ENCODE data around the gene RALGAPA2. TPM values are rescaled to one million over a fixed set of nuclear protein-coding genes. Genes with fewer than 3 reads are reported as not detected.
"Not testable (repeated sequence)": the region's sequence is repeated elsewhere in the genome, so short reads cannot be mapped to it uniquely, and the experiment has no call there.

Gene RALGAPA2
- total RNA-seq, 1 experiment from 2014 or later = 9.8 TPM

DNA sequence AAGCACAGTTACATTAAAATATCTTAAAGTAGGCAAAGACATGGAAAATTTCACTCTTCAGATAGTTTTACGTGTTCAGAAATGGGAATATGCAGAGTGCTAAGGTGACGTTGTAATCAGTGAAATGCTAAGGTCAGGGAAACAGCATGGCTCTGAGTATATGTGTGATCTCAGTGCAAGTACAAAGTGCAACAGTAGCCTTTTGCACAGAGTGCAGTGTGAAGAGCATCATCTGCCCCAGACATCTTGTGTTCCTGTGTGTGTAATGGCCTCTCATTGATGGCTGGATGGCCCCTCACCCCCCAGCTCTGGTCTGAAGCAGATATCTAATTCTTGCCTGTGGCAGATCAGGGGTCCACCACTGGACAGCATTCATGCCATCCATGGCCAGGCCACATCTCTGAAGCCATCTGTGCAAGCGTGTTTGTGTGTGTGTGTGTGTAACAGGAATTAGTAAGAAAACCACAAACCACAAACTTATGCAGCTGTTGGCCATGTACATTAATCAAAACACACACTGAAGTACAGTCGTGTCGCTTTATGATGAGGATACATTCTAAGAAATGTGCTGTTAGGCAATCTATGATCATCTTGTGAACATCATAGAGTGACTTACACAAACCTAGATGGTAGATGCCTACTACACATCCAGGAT, 165.1 kb downstream of the RALGAPA2 start:
- Mint-ChIP-seq H3K4me3 (ENCODE audit: unreplicated experiment) (no peak overlapping the region), H3K27ac (ENCODE audit: low read depth, unreplicated experiment) (no peak overlapping the region), H3K36me3 (ENCODE audit: insufficient read depth, unreplicated experiment) (peaks cover 29% of the 10 kb centered on the region), H3K9me3 (ENCODE audit: unreplicated experiment) (no peaks in the 10 kb centered on the region), H3K4me1 (ENCODE audit: insufficient read depth, unreplicated experiment) (peaks cover 25% of the 10 kb centered on the region), H3K27me3 (ENCODE audit: insufficient read depth, unreplicated experiment) (no peaks in the 10 kb centered on the region)
- intact Hi-C loops (cut with micrococcal nuclease) = loop anchor here (5.0 kb wide), 1 partner anchor 60 kb away; no protein-coding TSS in a partner anchor
- CTCF ChIA-PET = interaction anchor here (0.6 to 1.4 kb wide), 5 partner anchors 13 to 464 kb away, joined by 3 read pairs; no protein-coding TSS in a partner anchor
- DNase-seq (ENCODE audit: unreplicated experiment) = peak; percentile 38
- TF ChIP-seq, protein P1, sequence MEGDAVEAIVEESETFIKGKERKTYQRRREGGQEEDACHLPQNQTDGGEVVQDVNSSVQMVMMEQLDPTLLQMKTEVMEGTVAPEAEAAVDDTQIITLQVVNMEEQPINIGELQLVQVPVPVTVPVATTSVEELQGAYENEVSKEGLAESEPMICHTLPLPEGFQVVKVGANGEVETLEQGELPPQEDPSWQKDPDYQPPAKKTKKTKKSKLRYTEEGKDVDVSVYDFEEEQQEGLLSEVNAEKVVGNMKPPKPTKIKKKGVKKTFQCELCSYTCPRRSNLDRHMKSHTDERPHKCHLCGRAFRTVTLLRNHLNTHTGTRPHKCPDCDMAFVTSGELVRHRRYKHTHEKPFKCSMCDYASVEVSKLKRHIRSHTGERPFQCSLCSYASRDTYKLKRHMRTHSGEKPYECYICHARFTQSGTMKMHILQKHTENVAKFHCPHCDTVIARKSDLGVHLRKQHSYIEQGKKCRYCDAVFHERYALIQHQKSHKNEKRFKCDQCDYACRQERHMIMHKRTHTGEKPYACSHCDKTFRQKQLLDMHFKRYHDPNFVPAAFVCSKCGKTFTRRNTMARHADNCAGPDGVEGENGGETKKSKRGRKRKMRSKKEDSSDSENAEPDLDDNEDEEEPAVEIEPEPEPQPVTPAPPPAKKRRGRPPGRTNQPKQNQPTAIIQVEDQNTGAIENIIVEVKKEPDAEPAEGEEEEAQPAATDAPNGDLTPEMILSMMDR (IDR thresholded peaks at IDR 0.05; ENCODE audit: unreplicated experiment) = no peak
- no TSS peak for BruUV-seq (replicated peaks)
- POLR2A ChIA-PET = interaction anchor here (1.0 to 1.7 kb wide), 4 partner anchors 12 to 495 kb away, joined by 3 to 11 read pairs (median 4); partner anchors contain the start of genes CFAP61 and CRNKL1

DNA sequence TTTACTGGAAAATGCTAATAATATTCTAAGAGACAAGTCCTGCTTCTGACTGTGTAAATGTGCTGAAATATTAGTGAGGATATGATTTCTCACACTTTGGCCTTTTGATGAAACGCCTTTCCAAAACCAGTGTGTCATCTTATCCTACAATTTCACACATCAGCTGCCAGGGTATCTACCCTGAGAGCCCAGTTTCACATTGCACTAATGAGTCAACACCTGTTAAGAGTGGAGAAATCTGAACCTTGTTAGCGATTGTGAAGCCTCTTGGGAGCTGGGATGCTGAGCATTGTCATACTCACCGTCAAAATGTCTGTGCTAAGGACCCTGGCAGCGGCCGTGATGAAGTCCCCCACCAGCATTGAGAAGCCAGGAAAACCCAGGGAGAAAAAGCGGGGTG, 166.0 kb downstream of the RALGAPA2 start:
- TF ChIP-seq, protein P1 (IDR thresholded peaks at IDR 0.05; ENCODE audit: unreplicated experiment) = no peak
- Mint-ChIP-seq H3K27me3 (ENCODE audit: insufficient read depth, unreplicated experiment) (no peaks in the 10 kb centered on the region), H3K9me3 (ENCODE audit: unreplicated experiment) (no peaks in the 10 kb centered on the region), H3K36me3 (ENCODE audit: insufficient read depth, unreplicated experiment) (peaks cover 29% of the 10 kb centered on the region), H3K4me1 (ENCODE audit: insufficient read depth, unreplicated experiment) (peaks cover 25% of the 10 kb centered on the region), H3K4me3 (ENCODE audit: unreplicated experiment) (no peak overlapping the region), H3K27ac (ENCODE audit: low read depth, unreplicated experiment) (no peak overlapping the region)
- peak; percentile 70 for DNase-seq (ENCODE audit: unreplicated experiment)
- no TSS peak for BruUV-seq (replicated peaks)
- POLR2A ChIA-PET = interaction anchor here (0.6 to 1.7 kb wide), 7 partner anchors 12 to 494 kb away, joined by 3 to 11 read pairs (median 4); partner anchors contain the start of genes CFAP61 and CRNKL1
- intact Hi-C loops (cut with micrococcal nuclease) = loop anchor here (5.0 kb wide), 1 partner anchor 59 kb away; no protein-coding TSS in a partner anchor
- CTCF ChIA-PET = interaction anchor here (0.6 to 1.4 kb wide), 5 partner anchors 47 to 486 kb away, joined by 3 read pairs; no protein-coding TSS in a partner anchor

DNA sequence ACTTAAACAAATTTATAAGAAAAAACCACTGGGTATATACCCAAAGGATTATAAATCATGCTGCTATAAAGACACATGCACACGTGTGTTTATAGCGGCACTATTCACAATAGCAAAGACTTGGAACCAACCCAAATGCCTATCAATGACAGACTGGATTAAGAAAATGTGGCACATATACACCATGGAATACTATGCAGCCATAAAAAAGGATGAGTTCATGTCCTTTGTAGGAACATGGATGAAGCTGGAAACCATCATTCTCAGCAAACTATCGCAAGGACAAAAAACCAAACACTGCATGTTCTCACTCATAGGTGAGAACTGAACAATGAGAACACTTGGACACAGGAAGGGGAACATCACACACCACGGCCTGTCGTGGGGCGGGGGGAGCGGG, 169.1 kb downstream of the RALGAPA2 start:
- BruUV-seq (replicated peaks); H3K9me3 Mint-ChIP-seq (ENCODE audit: unreplicated experiment); DNase-seq (ENCODE audit: unreplicated experiment); H3K27ac Mint-ChIP-seq (ENCODE audit: low read depth, unreplicated experiment); H3K27me3 Mint-ChIP-seq (ENCODE audit: insufficient read depth, unreplicated experiment); intact Hi-C loops (cut with micrococcal nuclease); H3K4me1 Mint-ChIP-seq (ENCODE audit: insufficient read depth, unreplicated experiment); H3K4me3 Mint-ChIP-seq (ENCODE audit: unreplicated experiment); CTCF ChIA-PET: not testable (repeated sequence)
- H3K36me3 Mint-ChIP-seq (ENCODE audit: insufficient read depth, unreplicated experiment) = peaks cover 29% of the 10 kb centered on the region
- POLR2A ChIA-PET = interaction anchor here (0.6 to 1.2 kb wide), 2 partner anchors 10 to 409 kb away, joined by 3 to 4 read pairs; no protein-coding TSS in a partner anchor

DNA sequence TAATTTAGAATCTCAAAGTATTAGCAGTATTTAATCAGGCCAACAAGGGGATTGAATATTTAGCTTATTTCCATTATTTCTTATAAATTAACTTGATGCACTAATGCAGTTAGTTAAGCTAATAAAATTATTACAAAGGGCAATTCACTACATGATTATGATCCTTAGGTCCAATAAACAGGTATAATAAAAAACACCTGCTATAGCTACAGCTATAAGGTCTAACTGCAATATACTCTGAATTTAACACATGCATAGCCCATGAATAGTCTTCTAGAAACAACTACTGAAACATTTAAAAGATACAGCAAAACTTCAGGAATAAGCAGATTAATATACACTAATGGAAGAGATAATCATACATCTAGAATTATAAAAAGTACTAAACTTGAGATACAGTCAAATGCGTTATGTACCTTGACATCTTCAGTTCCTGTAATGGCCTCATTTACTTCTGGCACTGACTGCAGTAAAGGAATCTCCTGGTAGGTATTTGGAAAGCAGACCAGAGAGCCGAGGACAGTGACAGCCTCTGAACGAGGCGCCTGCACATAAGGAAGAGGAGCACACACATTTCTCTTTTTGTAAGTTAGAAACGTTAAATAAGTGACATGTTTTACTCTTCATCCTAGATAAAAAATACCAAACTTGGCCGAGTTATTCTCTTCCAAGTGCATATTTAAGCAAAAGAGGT, 176.1 kb downstream of the RALGAPA2 start:
- H3K27ac Mint-ChIP-seq (ENCODE audit: low read depth, unreplicated experiment) = no peak overlapping the region
- no peaks in the 10 kb centered on the region for H3K27me3 Mint-ChIP-seq (ENCODE audit: insufficient read depth, unreplicated experiment)
- POLR2A ChIA-PET = interaction anchor here (0.9 to 1.7 kb wide), 2 partner anchors 9 to 13 kb away, joined by 4 to 8 read pairs; no protein-coding TSS in a partner anchor
- no TSS peak for BruUV-seq (replicated peaks)
- no peaks in the 10 kb centered on the region for H3K9me3 Mint-ChIP-seq (ENCODE audit: unreplicated experiment)
- no peak for DNase-seq (ENCODE audit: unreplicated experiment)
- peaks cover 7% of the 10 kb centered on the region for H3K36me3 Mint-ChIP-seq (ENCODE audit: insufficient read depth, unreplicated experiment)
- TF ChIP-seq, protein P1 (IDR thresholded peaks at IDR 0.05; ENCODE audit: unreplicated experiment) = no peak
- H3K4me1 Mint-ChIP-seq (ENCODE audit: insufficient read depth, unreplicated experiment) = no peaks in the 10 kb centered on the region
- intact Hi-C loops (cut with micrococcal nuclease) = no loop called here
- no peak overlapping the region for H3K4me3 Mint-ChIP-seq (ENCODE audit: unreplicated experiment)
- CTCF ChIA-PET = interaction anchor here (0.7 to 1.3 kb wide), 2 partner anchors 9 to 177 kb away, joined by 3 to 4 read pairs; no protein-coding TSS in a partner anchor

All from MCF 10A (cell line).